GM23338 (cell line): ENCODE data around the gene SYNDIG1. TPM values are rescaled to one million over a fixed set of nuclear protein-coding genes. Genes with fewer than 3 reads are reported as not detected.

Experiments used
- ATAC-seq: fragments of 200-7000 bp; cut with Tn5 transposase; 3 replicates; pipeline ENCODE4 v1.9.1; 2020
- DNase-seq: peaks from one replicate; pipeline ENCODE4 v3.0.0-alpha.2; 2015; ENCODE audit warnings: low spot score
- H2AFZ ChIP-seq: fragments of 200-600 bp; sonication (generic); 2 replicates; pipeline ENCODE4 v1.8.0; 2016; ENCODE audit warnings: antibody characterized with exemption, mild to moderate bottlenecking, moderate library complexity
- H3F3A ChIP-seq: fragments of 200-600 bp; sonication (generic); replicated peaks from 2 replicates; pipeline ENCODE4 v1.8.0; 2017; ENCODE audit warnings: antibody characterized with exemption, mixed run types, low read depth
- H3K27ac ChIP-seq: fragments of 200-600 bp; sonication (generic); 2 replicates; pipeline ENCODE4 v1.6.1; 2016; ENCODE audit warnings: low read depth
- H3K27me3 ChIP-seq: fragments of 200-600 bp; sonication (generic); 2 replicates; pipeline ENCODE4 v1.8.0; 2016; ENCODE audit warnings: mild to moderate bottlenecking, mixed run types, moderate library complexity; ENCODE audit not compliant: insufficient read depth
- H3K36me3 ChIP-seq: fragments of 200-600 bp; sonication (generic); 2 replicates; pipeline ENCODE4 v1.8.0; 2016; ENCODE audit warnings: mild to moderate bottlenecking; ENCODE audit not compliant: insufficient read depth
- H3K4me1 ChIP-seq: fragments of 200-600 bp; sonication (generic); 2 replicates; pipeline ENCODE4 v1.8.0; 2016; ENCODE audit warnings: mild to moderate bottlenecking, moderate library complexity; ENCODE audit not compliant: insufficient read depth
- H3K4me2 ChIP-seq: fragments of 200-600 bp; sonication (generic); 2 replicates; pipeline ENCODE4 v1.7.1; 2017; ENCODE audit warnings: mixed run types
- H3K4me3 ChIP-seq: fragments of 200-600 bp; sonication (generic); 2 replicates; pipeline ENCODE4 v1.6.1; 2016; ENCODE audit warnings: mixed run types
- H3K79me2 ChIP-seq: fragments of 200-600 bp; sonication (generic); replicated peaks from 2 replicates; pipeline ENCODE4 v1.8.0; 2017; ENCODE audit warnings: mild to moderate bottlenecking; ENCODE audit not compliant: insufficient read depth
- H3K9me2 ChIP-seq: fragments of 200-600 bp; sonication (generic); 2 replicates; pipeline ENCODE4 v1.8.0; 2017; ENCODE audit not compliant: insufficient read depth
- H4K20me1 ChIP-seq: fragments of 200-600 bp; sonication (generic); replicated peaks from 2 replicates; pipeline ENCODE4 v1.8.0; 2017; ENCODE audit warnings: mild to moderate bottlenecking; ENCODE audit not compliant: insufficient read depth
- H3K27ac Mint-ChIP-seq: 2 replicates; pipeline ENCODE4 v1.8.0; 2020; ENCODE audit warnings: inconsistent platforms, mild to moderate bottlenecking, moderate library complexity, mixed read lengths
- H3K27me3 Mint-ChIP-seq: 3 replicates; pipeline ENCODE4 v1.8.0; 2022; ENCODE audit warnings: low read depth, mild to moderate bottlenecking, moderate library complexity, mixed read lengths, inconsistent platforms; ENCODE audit not compliant: insufficient read depth, poor library complexity
- H3K36me3 Mint-ChIP-seq: 3 replicates; pipeline ENCODE4 v1.8.0; 2021; ENCODE audit warnings: low read depth, mild to moderate bottlenecking, inconsistent platforms, moderate library complexity, mixed read lengths
- H3K4me1 Mint-ChIP-seq: 3 replicates; pipeline ENCODE4 v1.8.0; 2020; ENCODE audit warnings: mild to moderate bottlenecking, inconsistent platforms, mixed read lengths
- H3K4me3 Mint-ChIP-seq: 3 replicates; pipeline ENCODE4 v1.8.0; 2021; ENCODE audit warnings: moderate library complexity, mild to moderate bottlenecking, inconsistent platforms, mixed read lengths
- H3K9me3 Mint-ChIP-seq: 3 replicates; pipeline ENCODE4 v1.8.0; 2020; ENCODE audit warnings: moderate library complexity, mild to moderate bottlenecking, inconsistent platforms, mixed read lengths
- CREB1 ChIP-seq: fragments of 250-450 bp; sonication (Bioruptor Pico); IDR thresholded peaks from 2 replicates; pipeline ENCODE4 v1.5.0; 2020; ENCODE audit warnings: low read depth, mild to moderate bottlenecking, moderate library complexity
- CTCF ChIP-seq, 2 experiments: fragments of 200-600 bp in 1 of 2; sonication (generic) in 1 of 2; conservative IDR thresholded peaks; 2 replicates each; pipeline versions ENCODE4 v1.5.1 to v1.6.1; 2016 to 2017; ENCODE audit warnings: antibody characterized with exemption in 2 of 2, low read depth in 2 of 2, mild to moderate bottlenecking in 2 of 2, moderate library complexity in 1 of 2
- ETS1 ChIP-seq: IDR thresholded peaks from 2 replicates; pipeline ENCODE4 v1.6.1; 2016; ENCODE audit warnings: antibody characterized with exemption
- EZH2 ChIP-seq: fragments of 200-600 bp; sonication (generic); IDR thresholded peaks from one replicate; pipeline ENCODE4 v1.8.0; 2017; ENCODE audit warnings: antibody characterized with exemption, mild to moderate bottlenecking, low read depth; ENCODE audit not compliant: unreplicated experiment
- EZH2phosphoT487 ChIP-seq: fragments of 200-600 bp; sonication (generic); IDR thresholded peaks from one replicate; pipeline ENCODE4 v1.8.1; 2018; ENCODE audit warnings: antibody characterized with exemption; ENCODE audit not compliant: unreplicated experiment
- JUNB ChIP-seq: IDR thresholded peaks from one replicate; pipeline ENCODE4 v1.6.1; 2016; ENCODE audit warnings: antibody characterized with exemption; ENCODE audit not compliant: unreplicated experiment
- NANOG ChIP-seq: IDR thresholded peaks from 2 replicates; pipeline ENCODE4 v1.6.1; 2016; ENCODE audit warnings: antibody characterized with exemption, borderline replicate concordance
- POLR2AphosphoS5 ChIP-seq: IDR thresholded peaks from 2 replicates; pipeline ENCODE4 v1.6.1; 2016; ENCODE audit warnings: antibody characterized with exemption, low read depth
- REST ChIP-seq: IDR thresholded peaks from one replicate; pipeline ENCODE4 v1.6.1; 2018; ENCODE audit warnings: antibody characterized with exemption; ENCODE audit not compliant: unreplicated experiment
- STAT1 ChIP-seq: IDR thresholded peaks from one replicate; pipeline ENCODE4 v1.6.1; 2016; ENCODE audit warnings: antibody characterized with exemption; ENCODE audit not compliant: unreplicated experiment
- ZNF114 ChIP-seq: fragments of 250-450 bp; sonication (Bioruptor Pico); IDR thresholded peaks from 2 replicates; pipeline ENCODE4 v1.5.0; 2020; ENCODE audit warnings: mild to moderate bottlenecking, moderate library complexity
- ZNF331 ChIP-seq: fragments of 250-450 bp; sonication (Bioruptor Pico); IDR thresholded peaks from 2 replicates; pipeline ENCODE4 v1.5.0; 2020; ENCODE audit warnings: low read depth, mild to moderate bottlenecking, moderate library complexity
- ZNF462 ChIP-seq: fragments of 250-450 bp; sonication (Bioruptor Pico); IDR thresholded peaks from 2 replicates; pipeline ENCODE4 v1.5.0; 2020; ENCODE audit warnings: mild to moderate bottlenecking, moderate library complexity
- polyA plus RNA-seq: library from polyadenylated mRNA; unstranded; fragments of >200 nt; fragmentation: Nextera tagmentation; extraction: Ambion mirVana; gene quantifications from 2 replicates; pipeline ENCODE4 v1.2.1, GENCODE V29; 2016
- total RNA-seq: library from RNA; depleted of rRNA; stranded (reverse); fragments of >200 nt; shearing (Covaris generic); gene quantifications from 2 replicates; pipeline ENCODE4 v1.2.3, GENCODE V29; 2014

SYNDIG1 gene
- total and polyA plus RNA-seq, 2 experiments from 2014 or later: 2.8 to 4.8 TPM

- no peak for TF ChIP-seq EZH2
These were observed 20.3 kb upstream of the SYNDIG1 start (continued) for GRCh38 chr20:24449026-24449720.

GRCh38 chr20:24450177-24450576 lies 19.3 kb upstream of the SYNDIG1 start:
- H3K36me3 Mint-ChIP-seq: no peaks in the 10 kb centered on the region
- peaks cover 18% of the 10 kb centered on the region for H3K4me1 ChIP-seq
- no peak for ATAC-seq

More at GRCh38 chr20:24450177-24450576, 19.3 kb upstream of the SYNDIG1 start:
- Histone ChIP-seq H3K27ac (no peak overlapping the region), H3K4me2 (no peak overlapping the region), H3K79me2 (no peaks in the 10 kb centered on the region), H3K27me3 (no peaks in the 10 kb centered on the region), H3F3A (no peaks in the 10 kb centered on the region), H4K20me1 (no peaks in the 10 kb centered on the region), H3K4me3 (no peak overlapping the region), H3K9me2 (peaks cover 3% of the 10 kb centered on the region; the same call in 1 of the 2 replicates), H3K36me3 (no peaks in the 10 kb centered on the region), H2AFZ (no peak overlapping the region)
- Mint-ChIP-seq H3K27ac (no peak overlapping the region), H3K4me3 (no peak overlapping the region), H3K27me3 (peaks cover 14% of the 10 kb centered on the region), H3K9me3 (0 out of 3 replicates have a peak, but pooled peaks cover 3% of the 10 kb centered on the region), H3K4me1 (peaks cover 32% of the 10 kb centered on the region)
- TF ChIP-seq ZNF114 (no peak), ETS1 (no peak), CREB1 (CRISPR knock-in tag) (no peak), JUNB (no peak), POLR2AphosphoS5 (no peak), CTCF (conservative IDR thresholded peaks at IDR 0.05; ENCODE audit: low read depth in 2 of 2) (no peak), ZNF462 (no peak), NANOG (no peak), EZH2 (no peak), REST (no peak), EZH2phosphoT487 (no peak), STAT1 (no peak), ZNF331 (CRISPR knock-in tag) (no peak)
- no peak for DNase-seq
